CD4-positive, CD25-positive, alpha-beta regulatory T cell (primary cell): Measurements from ENCODE around the gene LST1. TPM values are rescaled to one million over a fixed set of nuclear protein-coding genes. Genes with fewer than 3 reads are reported as not detected.

Experiments used
- ATAC-seq, 2 donors: fragments of 150-1000 bp; cut with Tn5 transposase; one replicate each; pipeline ENCODE4 v1.10.0; 2021; ENCODE audit warnings: low read depth in 2 of 2, moderate number of reproducible peaks in 2 of 2, moderate library complexity in 1 of 2
- DNase-seq, 3 donors: peaks; one replicate each; pipeline versions ENCODE4 v3.0.0 to v3.0.0-alpha.2; 2012 to 2022; ENCODE audit warnings: mixed read lengths in 1 of 3
- H3K27ac ChIP-seq: one replicate; pipeline ENCODE4 v1.7.0; 2013; ENCODE audit warnings: mild to moderate bottlenecking, low read length; ENCODE audit not compliant: insufficient read depth, poor library complexity, severe bottlenecking
- H3K27me3 ChIP-seq: one replicate; pipeline ENCODE4 v1.7.0; 2013; ENCODE audit warnings: low read length; ENCODE audit not compliant: control insufficient read depth, insufficient read depth
- H3K36me3 ChIP-seq: one replicate; pipeline ENCODE4 v1.7.0; 2013; ENCODE audit warnings: mild to moderate bottlenecking, low read length, moderate library complexity; ENCODE audit not compliant: control insufficient read depth, insufficient read depth
- H3K4me1 ChIP-seq: 2 replicates; pipeline ENCODE4 v1.7.0; 2013; ENCODE audit warnings: mild to moderate bottlenecking, low read length; ENCODE audit not compliant: insufficient read depth, control insufficient read depth, poor library complexity, severe bottlenecking
- H3K4me3 ChIP-seq: one replicate; pipeline ENCODE4 v1.7.0; 2013; ENCODE audit warnings: low read depth, mild to moderate bottlenecking, low read length, moderate library complexity
- H3K9me3 ChIP-seq, 2 experiments: 1 replicate in 1 of 2; 2 replicates in 1 of 2; pipeline ENCODE4 v1.7.0; 2013; ENCODE audit warnings: low read length in 2 of 2, mild to moderate bottlenecking in 1 of 2, moderate library complexity in 1 of 2; ENCODE audit not compliant: control insufficient read depth in 2 of 2
- H3K27ac Mint-ChIP-seq, 3 donors: one replicate each; pipeline ENCODE4 v1.8.0; 2020 to 2022; ENCODE audit warnings: mild to moderate bottlenecking in 3 of 3, mixed read lengths in 3 of 3, moderate library complexity in 2 of 3
- H3K27me3 Mint-ChIP-seq: one replicate; pipeline ENCODE4 v1.8.0; 2022; ENCODE audit warnings: mild to moderate bottlenecking, mixed read lengths
- H3K36me3 Mint-ChIP-seq: one replicate; pipeline ENCODE4 v1.8.0; 2020; ENCODE audit warnings: mixed read lengths
- H3K4me1 Mint-ChIP-seq, 4 donors: one replicate each; pipeline ENCODE4 v1.8.0; 2020 to 2022; ENCODE audit warnings: mixed read lengths in 4 of 4, mild to moderate bottlenecking in 1 of 4
- H3K4me3 Mint-ChIP-seq, 4 donors: one replicate each; pipeline ENCODE4 v1.8.0; 2020 to 2022; ENCODE audit warnings: mild to moderate bottlenecking in 4 of 4, mixed read lengths in 4 of 4, moderate library complexity in 3 of 4
- H3K9me3 Mint-ChIP-seq, 7 donors: one replicate each; pipeline ENCODE4 v1.8.0; 2020 to 2022; ENCODE audit warnings: mixed read lengths in 7 of 7, mild to moderate bottlenecking in 3 of 7, moderate library complexity in 2 of 7
- polyA plus RNA-seq, 4 donors: library from polyadenylated mRNA; unstranded; fragments of 300-500 nt; fragmentation: Illumina TruSeq; gene quantifications; one replicate each; pipeline ENCODE4 v1.2.3, GENCODE V29; 2021
- total RNA-seq: library from RNA; stranded (reverse); gene quantifications from one replicate; pipeline ENCODE4 v1.2.3, GENCODE V29; 2022

LST1 gene
- total and polyA plus RNA-seq, 5 donors from 2014 or later = 8.0 to 12.9 (median 9.1) TPM

GRCh38 chr6:31627690-31628287, 41.7 kb downstream of the LST1 start:
- ATAC-seq (no peak), DNase-seq (no peak)
- Mint-ChIP-seq H3K36me3 (peaks cover 50% of the 10 kb centered on the region), H3K27ac (peak overlapping the region in 1 of 3 donors; percentile 74), H3K9me3 (peaks cover 0 to 1% (median 0%) of the 10 kb centered on the region in 7 donors), H3K27me3 (no peaks in the 10 kb centered on the region), H3K4me1 (peaks cover 0 to 13% (median 10%) of the 10 kb centered on the region in 4 donors), H3K4me3 (no peak overlapping the region)
- Histone ChIP-seq H3K4me1 (no peaks in the 10 kb centered on the region), H3K9me3 (no peaks in the 10 kb centered on the region), H3K27me3 (no peaks in the 10 kb centered on the region), H3K27ac (no peak overlapping the region), H3K4me3 (no peak overlapping the region), H3K36me3 (peaks cover 85% of the 10 kb centered on the region)

- DNase-seq (no peak), ATAC-seq (no peak)
- Mint-ChIP-seq H3K9me3 (peaks cover 0 to 1% (median 0%) of the 10 kb centered on the region in 7 donors), H3K4me3 (no peak overlapping the region), H3K36me3 (peaks cover 51% of the 10 kb centered on the region), H3K27ac (no peak overlapping the region), H3K27me3 (no peaks in the 10 kb centered on the region), H3K4me1 (peaks cover 0 to 9% (median 7%) of the 10 kb centered on the region in 4 donors)
- H3K4me3 ChIP-seq = no peak overlapping the region
- no peaks in the 10 kb centered on the region for H3K27me3 ChIP-seq
- H3K9me3 ChIP-seq = no peaks in the 10 kb centered on the region
- H3K36me3 ChIP-seq = peaks cover 86% of the 10 kb centered on the region
- H3K4me1 ChIP-seq = no peaks in the 10 kb centered on the region
- no peak overlapping the region for H3K27ac ChIP-seq
Observed at GRCh38 chr6:31629014-31629413, 42.9 kb downstream of the LST1 start.

GRCh38 chr6:31630177-31630934, 44.3 kb downstream of the LST1 start:
- Histone ChIP-seq H3K4me3 (no peak overlapping the region), H3K27me3 (no peaks in the 10 kb centered on the region), H3K4me1 (no peaks in the 10 kb centered on the region), H3K9me3 (no peaks in the 10 kb centered on the region), H3K36me3 (peaks cover 86% of the 10 kb centered on the region), H3K27ac (no peak overlapping the region)
- Mint-ChIP-seq H3K9me3 (peaks cover 0 to 1% (median 0%) of the 10 kb centered on the region in 7 donors), H3K4me1 (peaks cover 0 to 9% (median 7%) of the 10 kb centered on the region in 4 donors), H3K36me3 (peaks cover 53% of the 10 kb centered on the region), H3K27ac (no peak overlapping the region), H3K4me3 (no peak overlapping the region), H3K27me3 (no peaks in the 10 kb centered on the region)
- DNase-seq (no peak), ATAC-seq (no peak)

- peaks cover 86% of the 10 kb centered on the region for H3K36me3 ChIP-seq
- H3K9me3 ChIP-seq = no peaks in the 10 kb centered on the region
- no peaks in the 10 kb centered on the region for H3K27me3 Mint-ChIP-seq
- H3K27me3 ChIP-seq = no peaks in the 10 kb centered on the region
- no peak overlapping the region for H3K27ac ChIP-seq
- no peak overlapping the region for H3K4me3 ChIP-seq
- H3K36me3 Mint-ChIP-seq = peaks cover 52% of the 10 kb centered on the region
- peaks cover 0 to 12% (median 4%) of the 10 kb centered on the region in 4 donors for H3K4me1 Mint-ChIP-seq
- peaks cover 0 to 1% (median 0%) of the 10 kb centered on the region in 7 donors for H3K9me3 Mint-ChIP-seq
- ATAC-seq = no peak
- H3K4me3 Mint-ChIP-seq = no peak overlapping the region
- no peak for DNase-seq
- H3K27ac Mint-ChIP-seq = peak overlapping the region in 1 of 3 donors; percentile 28
- no peaks in the 10 kb centered on the region for H3K4me1 ChIP-seq
Observed at GRCh38 chr6:31631209-31631608, 45.1 kb downstream of the LST1 start.

DNA sequence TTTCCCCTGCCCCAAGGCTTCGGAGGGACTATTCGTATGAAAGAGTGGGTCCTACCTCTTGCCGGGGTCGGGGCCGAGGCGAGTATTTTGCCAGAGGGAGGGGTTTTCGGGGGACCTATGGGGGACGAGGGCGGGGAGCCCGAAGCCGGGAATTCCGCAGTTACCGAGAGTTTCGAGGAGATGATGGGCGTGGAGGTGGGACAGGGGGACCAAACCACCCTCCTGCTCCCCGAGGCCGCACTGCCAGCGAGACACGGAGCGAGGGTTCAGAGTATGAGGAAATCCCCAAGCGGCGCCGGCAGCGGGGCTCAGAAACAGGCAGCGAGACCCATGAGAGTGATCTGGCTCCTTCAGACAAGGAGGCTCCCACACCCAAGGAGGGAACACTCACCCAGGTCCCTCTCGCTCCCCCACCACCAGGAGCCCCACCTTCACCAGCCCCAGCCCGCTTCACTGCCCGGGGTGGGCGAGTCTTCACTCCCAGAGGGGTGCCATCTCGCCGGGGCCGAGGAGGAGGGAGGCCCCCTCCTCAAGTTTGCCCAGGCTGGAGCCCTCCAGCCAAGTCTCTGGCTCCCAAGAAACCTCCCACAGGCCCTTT, 45.7 kb downstream of the LST1 start:
- Histone ChIP-seq H3K9me3 (no peaks in the 10 kb centered on the region), H3K36me3 (peaks cover 86% of the 10 kb centered on the region), H3K4me1 (no peaks in the 10 kb centered on the region), H3K27me3 (no peaks in the 10 kb centered on the region), H3K27ac (no peak overlapping the region), H3K4me3 (no peak overlapping the region)
- Mint-ChIP-seq H3K4me3 (no peak overlapping the region), H3K9me3 (peaks cover 0 to 1% (median 0%) of the 10 kb centered on the region in 7 donors), H3K36me3 (peaks cover 52% of the 10 kb centered on the region), H3K27me3 (no peaks in the 10 kb centered on the region), H3K4me1 (peaks cover 0 to 10% (median 2%) of the 10 kb centered on the region in 4 donors), H3K27ac (peak overlapping the region in 1 of 3 donors; percentile 52)
- ATAC-seq (no peak), DNase-seq (no peak)

- Mint-ChIP-seq H3K36me3 (peaks cover 46% of the 10 kb centered on the region), H3K27me3 (no peaks in the 10 kb centered on the region), H3K4me1 (peaks cover 0 to 10% (median under 1%) of the 10 kb centered on the region in 4 donors), H3K9me3 (peaks cover 0 to 1% (median 0%) of the 10 kb centered on the region in 7 donors), H3K4me3 (no peak overlapping the region), H3K27ac (no peak overlapping the region)
- H3K27me3 ChIP-seq = no peaks in the 10 kb centered on the region
- no peak overlapping the region for H3K27ac ChIP-seq
- no peak for DNase-seq
- no peaks in the 10 kb centered on the region for H3K4me1 ChIP-seq
- no peak for ATAC-seq
- peaks cover 85% of the 10 kb centered on the region for H3K36me3 ChIP-seq
- H3K9me3 ChIP-seq = no peaks in the 10 kb centered on the region
- no peak overlapping the region for H3K4me3 ChIP-seq
Observed at GRCh38 chr6:31632279-31632946, 46.3 kb downstream of the LST1 start.

- Mint-ChIP-seq H3K27me3 (no peaks in the 10 kb centered on the region), H3K36me3 (peaks cover 43% of the 10 kb centered on the region), H3K4me1 (peaks cover 0 to 7% (median 0%) of the 10 kb centered on the region in 4 donors), H3K27ac (no peak overlapping the region), H3K9me3 (no peaks in the 10 kb centered on the region), H3K4me3 (no peak overlapping the region)
- ATAC-seq (no peak), DNase-seq (no peak)
- H3K27me3 ChIP-seq = no peaks in the 10 kb centered on the region
- no peaks in the 10 kb centered on the region for H3K9me3 ChIP-seq
- no peak overlapping the region for H3K4me3 ChIP-seq
- H3K36me3 ChIP-seq = peaks cover 81% of the 10 kb centered on the region
- H3K27ac ChIP-seq = no peak overlapping the region
- no peaks in the 10 kb centered on the region for H3K4me1 ChIP-seq
Observed at GRCh38 chr6:31633447-31633846, 47.4 kb downstream of the LST1 start.
